ENCODE data around the gene ICA1L. TPM values are rescaled to one million over a fixed set of nuclear protein-coding genes. Genes with fewer than 3 reads are reported as not detected.
"Not testable (repeated sequence)": the region's sequence is repeated elsewhere in the genome, so short reads cannot be mapped to it uniquely, and the experiment has no call there.

Gene ICA1L
- total RNA-seq, 1 donor from 2014 or later, result 6.5 TPM

- Histone ChIP-seq H3K36me3 (peaks cover 10% of the 10 kb centered on the region), H3K9me3 (replicated peaks) (no peaks in the 10 kb centered on the region), H3K27me3 (ENCODE audit: low read depth) (no peaks in the 10 kb centered on the region), H3K4me3 (peak overlapping the region; percentile 82), H3K4me1 (peaks cover 43% of the 10 kb centered on the region), H3K27ac (replicated peaks) (peak overlapping the region; percentile 89)
- intact Hi-C loops (cut with micrococcal nuclease), result no loop called here
- no peak for TF ChIP-seq CTCF (IDR thresholded peaks at IDR 0.05; ENCODE audit: borderline replicate concordance)
- DNase-seq, result no peak
These were observed 39.1 kb upstream of the ICA1L start for GRCh38 chr2:202910698-202911097.

GRCh38 chr2:202910250-202910649 is 38.7 kb upstream of the ICA1L start:
- H3K4me3 ChIP-seq, result peak overlapping the region; percentile 82
- H3K27ac ChIP-seq (replicated peaks); intact Hi-C loops (cut with micrococcal nuclease); H3K9me3 ChIP-seq (replicated peaks); H3K27me3 ChIP-seq (ENCODE audit: low read depth); DNase-seq: not testable (repeated sequence)
- H3K36me3 ChIP-seq, result peaks cover 14% of the 10 kb centered on the region
- H3K4me1 ChIP-seq, result peaks cover 43% of the 10 kb centered on the region

- H3K4me1 ChIP-seq, result peaks cover 43% of the 10 kb centered on the region
- H3K4me3 ChIP-seq, result peak overlapping the region; percentile 82
- no peak for TF ChIP-seq CTCF (IDR thresholded peaks at IDR 0.05; ENCODE audit: borderline replicate concordance)
- H3K27me3 ChIP-seq (ENCODE audit: low read depth), result no peaks in the 10 kb centered on the region
- intact Hi-C loops (cut with micrococcal nuclease), result no loop called here
- peaks cover 17% of the 10 kb centered on the region for H3K36me3 ChIP-seq
- no peak overlapping the region for H3K27ac ChIP-seq (replicated peaks)
- no peaks in the 10 kb centered on the region for H3K9me3 ChIP-seq (replicated peaks)
- no peak for DNase-seq
These were observed 38.0 kb upstream of the ICA1L start for GRCh38 chr2:202909394-202910192.

GRCh38 chr2:202908186-202908585 is 36.6 kb upstream of the ICA1L start:
- H3K4me3 ChIP-seq, result no peak overlapping the region
- H3K27me3 ChIP-seq (ENCODE audit: low read depth), result no peaks in the 10 kb centered on the region
- peaks cover 35% of the 10 kb centered on the region for H3K4me1 ChIP-seq
- H3K9me3 ChIP-seq (replicated peaks), result peaks cover 3% of the 10 kb centered on the region
- H3K36me3 ChIP-seq, result peaks cover 17% of the 10 kb centered on the region
- intact Hi-C loops (cut with micrococcal nuclease), result no loop called here
- TF ChIP-seq CTCF (IDR thresholded peaks at IDR 0.05; ENCODE audit: borderline replicate concordance), result no peak
- DNase-seq, result no peak
- no peak overlapping the region for H3K27ac ChIP-seq (replicated peaks)

GRCh38 chr2:202905507-202905906 is 33.9 kb upstream of the ICA1L start:
- H3K4me3 ChIP-seq; intact Hi-C loops (cut with micrococcal nuclease); DNase-seq; H3K27me3 ChIP-seq (ENCODE audit: low read depth); H3K9me3 ChIP-seq (replicated peaks); H3K27ac ChIP-seq (replicated peaks): not testable (repeated sequence)
- Histone ChIP-seq H3K36me3 (peaks cover 22% of the 10 kb centered on the region), H3K4me1 (peaks cover 19% of the 10 kb centered on the region)

GRCh38 chr2:202885190-202885589 is 13.6 kb upstream of the ICA1L start:
- Histone ChIP-seq H3K36me3 (peaks cover 58% of the 10 kb centered on the region), H3K27me3 (ENCODE audit: low read depth) (no peaks in the 10 kb centered on the region), H3K4me3 (no peak overlapping the region), H3K9me3 (replicated peaks) (no peaks in the 10 kb centered on the region), H3K27ac (replicated peaks) (no peak overlapping the region), H3K4me1 (peaks cover 8% of the 10 kb centered on the region)
- no peak for DNase-seq
- intact Hi-C loops (cut with micrococcal nuclease), result no loop called here
- TF ChIP-seq CTCF (IDR thresholded peaks at IDR 0.05; ENCODE audit: borderline replicate concordance), result no peak

Data from left ventricle myocardium inferior (tissue), 1 donor.